Epithelial cell of proximal tubule (primary cell): ENCODE measurements around the gene CPSF4. TPM values are rescaled to one million over a fixed set of nuclear protein-coding genes. Genes with fewer than 3 reads are reported as not detected.
"Not testable (repeated sequence)": the region's sequence is repeated elsewhere in the genome, so short reads cannot be mapped to it uniquely, and the experiment has no call there.

Experiments used
- DNase-seq: peaks from one replicate; pipeline ENCODE4 v3.0.0-alpha.2; 2011; ENCODE audit warnings: low read depth
- H3K4me3 ChIP-seq: 2 replicates; pipeline ENCODE4 v1.5.1; 2011; ENCODE audit warnings: low read depth, mild to moderate bottlenecking, low read length
- total RNA-seq: library from RNA; depleted of rRNA; stranded (reverse); fragments of >200 nt; gene quantifications from 2 replicates; pipeline ENCODE4 v1.2.3, GENCODE V29; 2015
- TF ChIP-seq, protein P1 (sequence below): conservative IDR thresholded peaks from 2 replicates; pipeline ENCODE4 v1.5.1; 2012; ENCODE audit warnings: low read depth, mild to moderate bottlenecking, low read length

The CPSF4 gene
- total RNA-seq, 1 donor from 2014 or later = 15.8 TPM

DNA sequence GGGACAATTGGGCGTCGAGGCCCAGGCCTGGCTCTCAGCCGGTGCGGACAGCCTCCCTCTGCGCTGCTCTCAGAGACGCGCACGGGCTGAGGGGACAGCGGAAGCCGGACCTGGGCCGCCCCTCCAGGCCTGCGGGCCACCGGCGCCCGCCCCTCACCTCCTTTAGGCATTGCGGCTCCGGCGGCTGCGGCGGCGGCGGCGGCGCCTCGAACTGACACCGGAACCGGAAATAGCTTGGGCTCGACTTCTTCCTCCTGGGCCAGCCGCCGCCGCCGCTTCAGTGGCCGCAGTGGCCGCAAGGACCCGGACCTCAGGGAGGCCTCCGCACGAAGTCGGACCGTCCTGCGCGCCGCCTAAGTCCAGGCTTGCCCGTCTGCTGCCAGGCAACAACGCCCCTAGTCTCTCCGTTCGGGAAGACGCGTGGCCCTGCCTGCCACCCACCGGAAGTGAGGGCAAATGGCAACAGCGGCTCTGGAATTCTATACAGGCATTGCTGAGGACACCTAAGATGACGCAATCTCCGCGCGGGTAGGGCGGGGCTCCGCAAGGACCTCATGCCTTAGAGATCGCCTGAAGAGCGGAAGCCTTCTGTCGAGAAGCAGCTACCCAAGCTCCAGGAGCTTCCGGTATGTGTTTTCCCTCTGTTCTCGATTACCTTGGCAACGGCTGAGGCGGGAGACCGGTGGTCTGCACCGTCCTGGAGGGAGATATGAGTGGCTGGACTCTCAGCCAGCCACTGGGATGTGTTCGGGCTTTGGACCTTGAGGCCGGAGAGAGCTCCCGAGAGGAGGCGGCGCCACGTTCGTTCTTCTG is 30.2 kb upstream of the CPSF4 start, which contains the start of the genes BUD31 and PDAP1:
Gene BUD31, plus strand, starts transcription at position 591 of the 813 bp plus-strand sequence. CDS start 2,124 bp downstream, outside the sequence.
Gene PDAP1, minus strand, starts transcription at position 219 of the 813 bp plus-strand sequence. Its CDS starts 49 bp downstream, at position 170.
- DNase-seq = peak; percentile 72
- H3K4me3 ChIP-seq = peak within 1 kb of the TSS; percentile 95
- TF ChIP-seq, protein P1, sequence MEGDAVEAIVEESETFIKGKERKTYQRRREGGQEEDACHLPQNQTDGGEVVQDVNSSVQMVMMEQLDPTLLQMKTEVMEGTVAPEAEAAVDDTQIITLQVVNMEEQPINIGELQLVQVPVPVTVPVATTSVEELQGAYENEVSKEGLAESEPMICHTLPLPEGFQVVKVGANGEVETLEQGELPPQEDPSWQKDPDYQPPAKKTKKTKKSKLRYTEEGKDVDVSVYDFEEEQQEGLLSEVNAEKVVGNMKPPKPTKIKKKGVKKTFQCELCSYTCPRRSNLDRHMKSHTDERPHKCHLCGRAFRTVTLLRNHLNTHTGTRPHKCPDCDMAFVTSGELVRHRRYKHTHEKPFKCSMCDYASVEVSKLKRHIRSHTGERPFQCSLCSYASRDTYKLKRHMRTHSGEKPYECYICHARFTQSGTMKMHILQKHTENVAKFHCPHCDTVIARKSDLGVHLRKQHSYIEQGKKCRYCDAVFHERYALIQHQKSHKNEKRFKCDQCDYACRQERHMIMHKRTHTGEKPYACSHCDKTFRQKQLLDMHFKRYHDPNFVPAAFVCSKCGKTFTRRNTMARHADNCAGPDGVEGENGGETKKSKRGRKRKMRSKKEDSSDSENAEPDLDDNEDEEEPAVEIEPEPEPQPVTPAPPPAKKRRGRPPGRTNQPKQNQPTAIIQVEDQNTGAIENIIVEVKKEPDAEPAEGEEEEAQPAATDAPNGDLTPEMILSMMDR = peak; percentile 7

DNA sequence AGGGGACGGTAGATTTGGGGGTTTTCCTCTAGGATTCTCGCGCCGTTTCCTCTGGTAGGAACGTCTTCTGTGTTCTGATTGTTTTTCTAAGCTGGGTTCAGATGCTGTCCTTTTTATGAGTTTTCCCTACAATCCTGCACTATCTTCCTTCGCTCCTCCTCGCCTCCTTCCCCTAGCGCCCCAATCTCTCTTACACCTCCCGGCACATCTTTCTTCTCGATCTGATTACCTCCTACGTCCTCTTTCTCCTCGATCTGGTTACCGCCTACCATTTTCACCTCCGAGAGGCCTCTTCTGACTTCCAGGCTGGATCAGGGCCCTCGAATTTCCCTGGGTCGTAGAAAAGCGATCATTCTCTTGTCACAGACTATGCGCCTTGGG is 29.6 kb upstream of the CPSF4 start:
- H3K4me3 ChIP-seq = peak overlapping the region; percentile 95
- TF ChIP-seq, protein P1 = no peak
- DNase-seq = no peak

DNA sequence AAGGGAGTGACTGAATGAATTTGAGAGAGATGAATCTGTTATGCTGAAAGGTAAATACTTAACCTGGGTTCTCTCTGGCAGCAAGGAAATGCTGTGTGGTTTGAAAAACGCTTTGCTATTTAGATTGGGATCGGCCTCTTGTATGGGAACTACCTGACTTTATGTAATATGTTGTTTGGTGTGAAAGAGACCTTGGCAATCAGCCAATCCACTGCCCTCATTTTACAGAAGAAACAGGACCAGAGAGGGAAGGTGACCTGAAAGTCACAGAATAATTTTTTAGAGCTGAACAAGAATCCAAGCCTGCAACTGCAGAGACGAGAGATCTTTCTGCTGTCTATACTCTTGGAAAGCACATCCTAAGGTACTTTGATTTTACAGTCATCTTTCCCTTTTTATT is 28.9 kb upstream of the CPSF4 start:
- TF ChIP-seq, protein P1 = no peak
- H3K4me3 ChIP-seq = peak overlapping the region; percentile 95
- DNase-seq = no peak

DNA sequence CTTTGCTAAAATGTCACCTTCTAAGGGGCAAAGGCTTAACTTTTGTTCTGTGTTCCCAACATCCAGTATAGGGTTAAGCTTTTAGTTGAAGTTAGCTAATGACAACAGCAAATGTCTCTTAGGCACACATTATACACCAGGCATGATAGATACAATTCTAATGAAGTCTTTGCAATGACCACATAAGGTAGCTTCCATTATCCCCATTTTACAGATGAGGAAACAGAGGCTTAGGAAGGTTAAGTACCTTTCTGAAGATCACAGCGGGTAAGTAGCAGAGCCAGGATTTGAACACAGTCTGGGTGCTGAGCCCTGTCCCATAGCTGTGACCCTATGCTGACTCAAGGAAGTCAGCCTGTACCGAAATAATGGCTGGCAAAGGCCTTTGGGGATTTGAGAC is 28.1 kb upstream of the CPSF4 start:
- no peak overlapping the region for H3K4me3 ChIP-seq
- DNase-seq = no peak

DNA sequence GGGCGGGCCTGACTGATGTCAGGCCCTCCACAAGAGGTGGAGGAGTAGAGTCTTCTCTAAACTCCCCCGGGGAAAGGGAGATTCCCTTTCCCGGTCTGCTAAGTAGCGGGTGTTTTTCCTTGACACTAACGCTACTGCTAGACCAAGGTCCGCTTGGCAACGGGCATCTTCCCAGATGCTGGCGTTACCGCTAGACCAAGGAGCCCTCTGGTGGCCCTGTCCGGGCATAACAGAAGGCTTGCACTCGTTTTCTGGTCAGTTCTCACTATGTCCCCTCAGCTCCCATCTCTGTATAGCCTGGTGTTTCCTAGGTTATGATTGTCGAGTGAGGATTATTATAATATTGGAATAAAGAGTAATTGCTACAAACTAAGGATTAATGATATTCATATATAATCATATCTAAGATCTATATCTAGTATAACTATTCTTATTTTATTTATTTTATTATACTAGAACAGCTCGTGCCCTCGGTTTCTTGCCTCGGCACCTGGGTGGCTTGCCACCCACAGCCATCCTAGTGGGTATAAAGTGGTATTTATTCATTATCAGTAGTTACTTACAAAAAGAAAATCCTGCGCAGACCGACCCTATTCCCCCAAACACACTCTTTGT is 23.1 kb upstream of the CPSF4 start:
- not testable (repeated sequence) for DNase-seq, H3K4me3 ChIP-seq
- TF ChIP-seq, protein P1 = peak; percentile 65

More for the DNA sequence above, 28.1 kb upstream of the CPSF4 start:
- TF ChIP-seq, protein P1 = no peak

DNA sequence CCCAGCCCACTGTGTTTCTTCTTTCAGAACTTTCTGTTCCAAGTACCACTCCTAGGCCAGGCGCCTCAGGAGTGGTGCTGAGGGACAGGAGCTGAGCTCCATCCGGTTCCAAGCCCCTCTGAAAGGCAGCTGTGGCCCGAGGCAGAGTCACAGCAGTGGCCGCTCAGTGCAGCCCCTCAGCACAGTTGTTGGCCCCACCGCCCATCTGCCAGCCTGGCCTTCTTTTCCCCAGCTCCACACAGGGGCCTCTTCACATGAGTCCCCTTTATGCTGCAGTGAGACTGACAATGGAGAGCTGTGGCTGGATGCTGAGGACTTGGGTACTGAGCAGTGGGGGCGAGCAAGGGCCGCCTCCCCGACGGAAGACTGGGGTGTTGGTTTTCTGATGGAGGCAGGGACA is 20.5 kb upstream of the CPSF4 start:
- TF ChIP-seq, protein P1 = no peak
- no peak overlapping the region for H3K4me3 ChIP-seq
- DNase-seq = no peak
